Endothelial cell of umbilical vein (primary cell): ENCODE results near the gene MSL3B.

Source experiments
- BruUV-seq: library from RNA; stranded (reverse); fragments of 400-500 nt; replicated peaks from 2 replicates; lab custom pipeline; 2021; lab: Mats Ljungman, UMichigan
- CTCF ChIA-PET: fragments of 300-600, 350-600 bp; sonication (Branson Sonifier 250); formaldehyde crosslinking; loops from one replicate; lab custom pipeline; 2021; ENCODE audit warnings: antibody characterized with exemption, inconsistent platforms; lab: Charles Lee
- POLR2A ChIA-PET: fragments of 300-600, 350-600 bp; sonication (Branson Sonifier 250); formaldehyde crosslinking; loops from one replicate; lab custom pipeline; 2021; ENCODE audit warnings: antibody characterized with exemption, inconsistent platforms; lab: Charles Lee
- DNase-seq: peaks from one replicate; pipeline ENCODE4 v3.0.0-alpha.2; 2011; ENCODE audit warnings: low read depth, low spot score
- FAIRE-seq: peaks from 2 replicates; lab custom pipeline; 2011; peaks lifted over from hg19 to GRCh38; lab: Jason Lieb, UNC
- H2AFZ ChIP-seq: 2 replicates; pipeline ENCODE4 v1.6.0; 2012; ENCODE audit warnings: low read depth, low read length, control low read depth, inconsistent platforms
- H3K27ac ChIP-seq: 2 replicates; pipeline ENCODE4 v1.5.1; 2011; ENCODE audit warnings: low read depth, mild to moderate bottlenecking, control low read depth, low read length, moderate library complexity; ENCODE audit not compliant: insufficient read depth
- H3K27me3 ChIP-seq, 2 experiments: 2 replicates each; pipeline versions ENCODE4 v1.6.0 to v1.6.1; 2011; ENCODE audit warnings: low read length in 2 of 2, mixed read lengths in 1 of 2; ENCODE audit not compliant: control insufficient read depth in 2 of 2, insufficient read depth in 2 of 2
- H3K36me3 ChIP-seq, 2 experiments: 2 replicates in 1 of 2; 3 replicates in 1 of 2; pipeline ENCODE4 v1.5.1; 2011; ENCODE audit warnings: low read length in 2 of 2, mild to moderate bottlenecking in 1 of 2, moderate library complexity in 1 of 2; ENCODE audit not compliant: control insufficient read depth in 2 of 2, insufficient read depth in 2 of 2; ENCODE audit errors: extremely low read depth in 1 of 2
- H3K4me1 ChIP-seq: 3 replicates; pipeline ENCODE4 v1.5.1; 2011; ENCODE audit warnings: mild to moderate bottlenecking, low read length; ENCODE audit not compliant: control insufficient read depth, insufficient read depth; ENCODE audit errors: extremely low read depth
- H3K4me2 ChIP-seq: 2 replicates; pipeline ENCODE4 v1.6.1; 2011; ENCODE audit warnings: low read length, control low read depth, mixed read lengths; ENCODE audit not compliant: insufficient read depth
- H3K4me3 ChIP-seq, 3 experiments: fragments of 200-600 bp in 1 of 3; sonication (generic), shearing (Covaris generic) in 1 of 3; replicated peaks in 1 of 3; 2 replicates each; pipeline ENCODE4 v1.5.1; 2011 to 2016; ENCODE audit warnings: control low read depth in 3 of 3, low read length in 3 of 3, mild to moderate bottlenecking in 2 of 3, inconsistent platforms in 1 of 3, low read depth in 1 of 3, moderate library complexity in 1 of 3; ENCODE audit not compliant: insufficient read depth in 1 of 3
- H3K79me2 ChIP-seq: 2 replicates; pipeline ENCODE4 v1.6.0; 2012; ENCODE audit warnings: low read length, inconsistent platforms; ENCODE audit not compliant: control insufficient read depth, insufficient read depth
- H3K9ac ChIP-seq: replicated peaks from 2 replicates; pipeline ENCODE3; 2011; ENCODE audit warnings: low read length, control low read depth; ENCODE audit not compliant: insufficient read depth; ENCODE audit errors: extremely low read depth
- H3K9me1 ChIP-seq: replicated peaks from 3 replicates; pipeline ENCODE4 v1.6.0; 2011; ENCODE audit warnings: mild to moderate bottlenecking, low read length; ENCODE audit not compliant: control insufficient read depth, insufficient read depth; ENCODE audit errors: extremely low read depth
- H3K9me3 ChIP-seq: replicated peaks from 2 replicates; pipeline ENCODE4 v1.5.1; 2012; ENCODE audit warnings: low read length, inconsistent platforms; ENCODE audit not compliant: control insufficient read depth, insufficient read depth
- H4K20me1 ChIP-seq: replicated peaks from 2 replicates; pipeline ENCODE3; 2011; ENCODE audit warnings: mild to moderate bottlenecking, low read length; ENCODE audit not compliant: control insufficient read depth, insufficient read depth; ENCODE audit errors: extremely low read depth
- CTCF ChIP-seq, 2 donors: IDR thresholded peaks; 1 replicate in 1 of 2; 2 replicates in 1 of 2; pipeline ENCODE4 v1.5.1; 2011; ENCODE audit warnings: low read length in 2 of 2, mild to moderate bottlenecking in 2 of 2, moderate library complexity in 2 of 2, control low read depth in 1 of 2, inconsistent platforms in 1 of 2, low read depth in 1 of 2; ENCODE audit not compliant: insufficient read depth in 1 of 2; ENCODE audit errors: extremely low read depth in 1 of 2
- FOS ChIP-seq: IDR thresholded peaks from 2 replicates; pipeline ENCODE4 v1.6.1; 2011; ENCODE audit warnings: mild to moderate bottlenecking, low read length, moderate library complexity, borderline replicate concordance; ENCODE audit not compliant: insufficient read depth
- GATA2 ChIP-seq: IDR thresholded peaks from 2 replicates; pipeline ENCODE4 v1.7.0; 2011; ENCODE audit warnings: low read depth, mild to moderate bottlenecking, moderate library complexity, mixed read lengths, low read length; ENCODE audit not compliant: insufficient read length, insufficient read depth
- JUN ChIP-seq: IDR thresholded peaks from 2 replicates; pipeline ENCODE4 v1.6.1; 2011; ENCODE audit warnings: borderline replicate concordance, low read depth; ENCODE audit not compliant: insufficient read length, insufficient read depth
- MAX ChIP-seq: IDR thresholded peaks from 2 replicates; pipeline ENCODE4 v1.6.1; 2011; ENCODE audit not compliant: insufficient read depth, insufficient read length
- MYC ChIP-seq: IDR thresholded peaks from one replicate; pipeline ENCODE4 v1.6.1; 2011; ENCODE audit warnings: mild to moderate bottlenecking, low read depth, low read length
- POLR2A ChIP-seq: IDR thresholded peaks from 2 replicates; pipeline ENCODE4 v1.6.1; 2012; ENCODE audit warnings: low read depth, mild to moderate bottlenecking, control low read depth, low read length
- POLR2AphosphoS5 ChIP-seq: IDR thresholded peaks from 2 replicates; pipeline ENCODE4 v1.6.1; 2012; ENCODE audit warnings: low read depth, mild to moderate bottlenecking, control low read depth, low read length, moderate library complexity; ENCODE audit not compliant: insufficient read depth
- dilution Hi-C: fragments of 300-500 bp; cut with MboI; formaldehyde crosslinking; loops from one replicate; pipeline ENCODE4 v1.15.0; 2019; ENCODE audit warnings: low sequenced_read_pairs; ENCODE audit not compliant: extremely low pct_ligation_motif_present
- intact Hi-C: fragments of 100-400 bp; cut with micrococcal nuclease; formaldehyde crosslinking; loops from one replicate; pipeline ENCODE4 v1.10.0; 2022

MSL3B gene

GRCh38 chr2:233830111-233830802 is 37.9 kb downstream of the MSL3B start:
- BruUV-seq = no TSS peak
- H3K27ac ChIP-seq = no peak overlapping the region
- ChIA-PET CTCF (interaction anchor here (4.0 kb wide), 1 partner anchor 382 kb away, joined by 54 read pairs; no protein-coding TSS in a partner anchor), POLR2A (no interaction called here)
- no peak for FAIRE-seq
- no peak overlapping the region for H3K4me3 ChIP-seq
- H3K9me3 ChIP-seq = no peaks in the 10 kb centered on the region
- TF ChIP-seq MAX (no peak), POLR2AphosphoS5 (no peak), CTCF (IDR thresholded peaks at IDR 0.05; ENCODE audit: extremely low read depth in 1 of 2, insufficient read depth in 1 of 2, low read depth in 1 of 2, low read length in 2 of 2) (no peak), POLR2A (no peak), JUN (no peak), MYC (no peak), FOS (no peak), GATA2 (no peak)
- H3K27me3 ChIP-seq = no peaks in the 10 kb centered on the region
- no peak overlapping the region for H3K4me2 ChIP-seq
- no peaks in the 10 kb centered on the region for H4K20me1 ChIP-seq
- no peaks in the 10 kb centered on the region for H3K4me1 ChIP-seq
- peaks cover 1% of the 10 kb centered on the region for H3K79me2 ChIP-seq
- dilution Hi-C loops (no loop called here), intact Hi-C loops (loop anchor here (10.0 kb wide), 1 partner anchor 545 kb away; no protein-coding TSS in a partner anchor)
- H2AFZ ChIP-seq = no peak overlapping the region
- no peak overlapping the region for H3K9ac ChIP-seq
- H3K9me1 ChIP-seq = no peaks in the 10 kb centered on the region
- DNase-seq = no peak
- H3K36me3 ChIP-seq = peaks cover 0 to 2% of the 10 kb centered on the region in 2 experiments
